ENCODE results near the gene OGDHL. TPM values are rescaled to one million over a fixed set of nuclear protein-coding genes. Genes with fewer than 3 reads are reported as not detected.

OGDHL gene
- total RNA-seq, 4 donors from 2014 or later: 0.62 to 1.8 (median 1.2) TPM

DNA sequence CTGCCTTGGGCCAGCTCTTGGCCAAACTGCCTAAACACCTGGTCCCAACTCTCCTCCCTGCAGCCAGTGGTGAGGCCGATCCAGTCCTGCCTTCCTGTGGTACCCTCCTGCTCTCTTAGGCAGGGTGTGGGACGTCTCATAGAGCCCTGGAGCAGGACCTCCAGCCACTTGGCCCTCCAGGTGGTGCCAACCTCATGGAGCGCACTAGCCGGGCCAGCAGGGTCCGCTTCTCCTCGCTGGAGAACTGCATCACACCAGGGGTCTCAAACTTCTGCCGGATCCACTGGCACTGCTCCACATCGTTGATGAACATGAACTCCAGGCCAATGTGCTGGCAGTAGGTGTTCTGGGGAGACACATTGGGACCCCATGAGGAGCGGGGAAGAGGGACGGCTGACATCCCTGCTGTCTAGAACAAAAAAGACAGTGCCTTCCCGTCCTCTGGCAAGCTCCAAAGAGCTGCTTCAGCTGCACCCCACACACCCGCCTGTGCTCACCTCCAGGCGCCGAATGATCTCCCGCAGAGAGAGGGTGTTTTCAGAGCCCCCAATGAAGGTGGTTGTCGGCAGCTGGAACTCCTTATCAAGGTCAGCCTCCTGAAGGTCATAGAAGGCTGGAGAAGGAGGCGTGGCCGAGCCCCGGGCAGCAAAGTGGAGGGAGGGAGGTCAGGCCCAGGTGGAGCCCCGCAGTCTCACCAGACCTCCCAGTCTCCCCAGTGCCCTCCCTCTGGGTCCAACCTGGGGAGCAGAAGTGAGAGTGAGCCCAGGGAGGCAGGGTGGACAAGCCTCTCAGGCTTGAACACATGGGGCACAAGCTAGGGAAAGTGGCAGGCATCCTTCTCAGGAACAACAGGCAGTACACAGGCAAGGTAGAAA is 10.2 kb downstream of the OGDHL start:
- H3K27ac ChIP-seq: no peak overlapping the region
- peaks cover 10% of the 10 kb centered on the region for H3K27me3 ChIP-seq
- WGBS, 2 donors (ENCODE audit: low coverage in 1 of 2): 51 to 84% methylated on average over 3 to 7 of the region's 20 CpGs
- TF ChIP-seq POLR2A (IDR thresholded peaks at IDR 0.05): no peak
- no peak for TF ChIP-seq EP300 (IDR thresholded peaks at IDR 0.05)
- TF ChIP-seq, protein P1, sequence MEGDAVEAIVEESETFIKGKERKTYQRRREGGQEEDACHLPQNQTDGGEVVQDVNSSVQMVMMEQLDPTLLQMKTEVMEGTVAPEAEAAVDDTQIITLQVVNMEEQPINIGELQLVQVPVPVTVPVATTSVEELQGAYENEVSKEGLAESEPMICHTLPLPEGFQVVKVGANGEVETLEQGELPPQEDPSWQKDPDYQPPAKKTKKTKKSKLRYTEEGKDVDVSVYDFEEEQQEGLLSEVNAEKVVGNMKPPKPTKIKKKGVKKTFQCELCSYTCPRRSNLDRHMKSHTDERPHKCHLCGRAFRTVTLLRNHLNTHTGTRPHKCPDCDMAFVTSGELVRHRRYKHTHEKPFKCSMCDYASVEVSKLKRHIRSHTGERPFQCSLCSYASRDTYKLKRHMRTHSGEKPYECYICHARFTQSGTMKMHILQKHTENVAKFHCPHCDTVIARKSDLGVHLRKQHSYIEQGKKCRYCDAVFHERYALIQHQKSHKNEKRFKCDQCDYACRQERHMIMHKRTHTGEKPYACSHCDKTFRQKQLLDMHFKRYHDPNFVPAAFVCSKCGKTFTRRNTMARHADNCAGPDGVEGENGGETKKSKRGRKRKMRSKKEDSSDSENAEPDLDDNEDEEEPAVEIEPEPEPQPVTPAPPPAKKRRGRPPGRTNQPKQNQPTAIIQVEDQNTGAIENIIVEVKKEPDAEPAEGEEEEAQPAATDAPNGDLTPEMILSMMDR (IDR thresholded peaks at IDR 0.05): no peak
- no peak for TF ChIP-seq POLR2AphosphoS5 (IDR thresholded peaks at IDR 0.05)
- H3K4me3 ChIP-seq: no peak overlapping the region
- H3K36me3 ChIP-seq: no peaks in the 10 kb centered on the region
- no peak for ATAC-seq
- no peaks in the 10 kb centered on the region for H3K4me1 ChIP-seq
- H3K9me3 ChIP-seq: no peaks in the 10 kb centered on the region

DNA sequence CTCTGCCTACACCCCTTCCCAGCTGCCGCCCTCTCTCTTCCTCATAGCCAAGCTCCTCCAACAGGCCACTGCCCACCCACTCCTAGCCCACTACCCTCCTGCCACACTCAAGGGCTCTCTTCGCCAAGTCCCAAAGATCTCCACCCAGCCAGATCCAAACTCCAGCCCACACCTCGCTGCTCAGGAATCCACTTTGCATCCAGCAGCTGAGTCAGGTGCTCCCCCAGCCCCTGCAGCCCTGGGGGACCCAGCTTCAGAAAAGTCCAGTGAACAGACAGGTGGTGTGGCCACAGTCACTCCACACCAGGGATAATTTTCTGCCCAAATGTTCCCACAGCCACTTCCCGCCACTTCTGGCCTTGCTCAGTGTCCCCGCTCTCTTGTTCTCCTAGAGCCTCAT is 10.9 kb downstream of the OGDHL start:
- Histone ChIP-seq H3K27ac (no peak overlapping the region), H3K27me3 (peaks cover 10% of the 10 kb centered on the region), H3K9me3 (no peaks in the 10 kb centered on the region), H3K4me1 (no peaks in the 10 kb centered on the region), H3K36me3 (no peaks in the 10 kb centered on the region), H3K4me3 (no peak overlapping the region)
- WGBS, 2 donors (ENCODE audit: low coverage in 1 of 2): 93 to 96% methylated on average over 2 to 4 of the region's 5 CpGs
- TF ChIP-seq POLR2A (IDR thresholded peaks at IDR 0.05) (no peak), POLR2AphosphoS5 (IDR thresholded peaks at IDR 0.05) (no peak), EP300 (IDR thresholded peaks at IDR 0.05) (no peak)
- TF ChIP-seq, protein P1 (IDR thresholded peaks at IDR 0.05): no peak
- no peak for ATAC-seq

DNA sequence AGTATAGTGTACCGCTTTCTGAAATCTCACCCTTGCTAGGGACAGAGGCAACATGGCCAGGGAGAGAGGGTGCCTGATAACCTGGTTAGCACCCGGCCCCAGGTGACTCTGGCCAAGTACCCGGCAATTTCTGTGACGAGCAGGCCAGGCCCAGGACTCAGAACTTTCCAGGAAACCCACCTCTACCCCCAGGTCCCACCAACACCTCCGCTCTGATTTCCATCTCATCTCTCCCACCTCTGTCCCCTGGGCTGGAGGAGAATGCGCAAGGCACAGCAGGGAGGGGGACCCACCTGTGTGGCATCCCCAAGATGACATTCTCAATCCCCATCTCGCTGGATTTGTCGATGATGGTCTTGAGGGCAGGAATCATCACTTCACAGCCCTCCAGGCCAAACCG is 11.6 kb downstream of the OGDHL start:
- H3K9me3 ChIP-seq: no peaks in the 10 kb centered on the region
- H3K27me3 ChIP-seq: peaks cover 10% of the 10 kb centered on the region
- TF ChIP-seq, protein P1 (IDR thresholded peaks at IDR 0.05): no peak
- TF ChIP-seq POLR2A (IDR thresholded peaks at IDR 0.05): no peak
- TF ChIP-seq EP300 (IDR thresholded peaks at IDR 0.05): no peak
- TF ChIP-seq POLR2AphosphoS5 (IDR thresholded peaks at IDR 0.05): no peak
- no peak overlapping the region for H3K27ac ChIP-seq
- no peaks in the 10 kb centered on the region for H3K4me1 ChIP-seq
- 86 to 87% methylated on average over 3 to 4 of the region's 9 CpGs for WGBS, 2 donors (ENCODE audit: low coverage in 1 of 2)
- ATAC-seq: no peak
- no peaks in the 10 kb centered on the region for H3K36me3 ChIP-seq
- H3K4me3 ChIP-seq: no peak overlapping the region

DNA sequence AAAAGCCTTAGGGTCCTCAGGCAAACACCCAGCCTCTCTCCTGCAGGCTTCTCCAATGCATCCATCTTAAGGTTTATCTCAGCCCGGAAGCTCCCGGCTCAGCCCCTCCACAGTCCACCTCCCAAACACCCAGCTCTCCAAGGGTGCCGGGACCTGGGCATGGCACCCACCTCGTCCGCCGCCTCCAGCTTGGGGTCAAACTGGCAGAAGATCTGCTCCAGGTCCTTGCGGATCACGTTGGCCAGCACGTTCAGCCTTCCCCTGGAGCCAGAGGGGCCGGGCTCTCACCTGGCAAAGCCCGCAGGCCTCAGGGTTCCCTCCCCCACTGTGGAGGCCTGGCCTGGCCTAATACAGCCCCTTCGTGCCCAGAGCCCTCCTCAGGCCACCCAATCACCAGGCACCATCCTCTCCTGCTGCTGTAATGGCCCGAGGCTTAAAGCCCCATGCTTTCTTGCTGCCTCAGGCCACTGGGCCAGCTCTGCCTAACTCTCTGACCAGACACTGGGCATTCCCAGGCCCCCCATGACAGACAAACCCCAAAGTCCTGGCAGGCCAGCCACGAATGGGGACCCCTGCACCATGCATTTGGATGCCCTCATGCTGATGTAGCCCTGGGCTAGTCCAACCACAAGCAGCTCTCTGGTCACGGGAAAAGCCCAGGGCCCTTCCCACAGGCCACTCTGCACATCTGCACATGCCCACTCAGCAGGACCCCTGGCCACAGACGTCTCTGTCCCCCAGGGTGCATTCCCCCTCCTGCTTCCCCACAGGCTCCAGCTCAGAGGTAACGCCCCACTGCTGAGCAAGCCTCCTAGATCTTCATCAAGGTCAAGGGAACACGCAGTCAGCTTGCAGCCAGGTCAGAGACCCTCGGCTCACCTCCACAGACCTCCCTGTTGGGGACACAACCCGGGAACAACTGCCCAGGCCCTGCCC is 12.3 kb downstream of the OGDHL start:
- WGBS, 2 donors (ENCODE audit: low coverage in 1 of 2): 80% methylated on average over 2 of the region's 20 CpGs
- TF ChIP-seq POLR2A (IDR thresholded peaks at IDR 0.05) (no peak), POLR2AphosphoS5 (IDR thresholded peaks at IDR 0.05) (no peak), EP300 (IDR thresholded peaks at IDR 0.05) (no peak)
- TF ChIP-seq, protein P1 (IDR thresholded peaks at IDR 0.05): no peak

More for the DNA sequence above, 12.3 kb downstream of the OGDHL start:
- Histone ChIP-seq H3K4me3 (no peak overlapping the region), H3K9me3 (no peaks in the 10 kb centered on the region), H3K36me3 (no peaks in the 10 kb centered on the region), H3K27ac (no peak overlapping the region), H3K4me1 (no peaks in the 10 kb centered on the region), H3K27me3 (peaks cover 10% of the 10 kb centered on the region)
- ATAC-seq: no peak

All from gastroesophageal sphincter (tissue), 4 donors.